HepG2 (cell line): ENCODE measurements around the gene ITGB6. TPM values are rescaled to one million over a fixed set of nuclear protein-coding genes. Genes with fewer than 3 reads are reported as not detected.

ENCODE experiments used
- ATAC-seq: fragments of 200-7000 bp; cut with Tn5 transposase; 3 replicates; pipeline ENCODE4 v1.9.1; 2020; ENCODE audit warnings: mild to moderate bottlenecking, moderate library complexity
- BruUV-seq: library from RNA; stranded (reverse); fragments of 400-500 nt; replicated peaks from 2 replicates; lab custom pipeline; 2021; lab: Mats Ljungman, UMichigan
- CTCF ChIA-PET: fragments of 300-600 bp; formaldehyde crosslinking; extraction: SDS; loops from one replicate; lab custom pipeline; 2021; ENCODE audit warnings: low total read pairs, inconsistent platforms, low intra/inter-chr PET ratio; lab: Yijun Ruan, JAX
- POLR2A ChIA-PET: fragments of 350-600 bp; sonication (Branson Sonifier 250); formaldehyde crosslinking; loops from one replicate; lab custom pipeline; 2020; ENCODE audit warnings: antibody characterized with exemption, inconsistent platforms; lab: Yijun Ruan, JAX
- DNase-seq: peaks from one replicate; pipeline ENCODE4 v3.0.0-alpha.2; 2015; ENCODE audit warnings: low spot score
- FAIRE-seq: peaks from 3 replicates; lab custom pipeline; 2011; peaks lifted over from hg19 to GRCh38; lab: Jason Lieb, UNC
- H2AFZ ChIP-seq: one replicate; pipeline ENCODE4 v1.6.1; 2011; ENCODE audit warnings: low read length, inconsistent platforms
- H3K27ac ChIP-seq: fragments of 300-600 bp; 3 replicates; pipeline ENCODE4 v1.8.0; 2011; ENCODE audit warnings: mixed run types, mild to moderate bottlenecking, mixed read lengths, low read length, inconsistent platforms; ENCODE audit not compliant: insufficient read depth; ENCODE audit errors: extremely low read length
- H3K27me3 ChIP-seq, 2 experiments: fragments of 200-600 bp in 1 of 2; 2 replicates in 1 of 2; 3 replicates in 1 of 2; pipeline versions ENCODE4 v1.6.0 to v1.8.0; 2011; ENCODE audit warnings: low read length in 2 of 2, mild to moderate bottlenecking in 2 of 2, moderate library complexity in 2 of 2, inconsistent platforms in 1 of 2; ENCODE audit not compliant: insufficient read depth in 2 of 2, control insufficient read depth in 1 of 2
- H3K36me3 ChIP-seq, 2 experiments: fragments of 200-600 bp in 1 of 2; replicated peaks in 1 of 2; 2 replicates in 1 of 2; 3 replicates in 1 of 2; pipeline versions ENCODE4 v1.5.1 to v1.8.0; 2011; ENCODE audit warnings: low read length in 2 of 2, inconsistent platforms in 1 of 2; ENCODE audit not compliant: insufficient read depth in 2 of 2, control insufficient read depth in 1 of 2
- H3K4me1 ChIP-seq: 2 replicates; pipeline ENCODE4 v1.5.1; 2012; ENCODE audit warnings: low read length, inconsistent platforms; ENCODE audit not compliant: insufficient read depth
- H3K4me2 ChIP-seq: 2 replicates; pipeline ENCODE4 v1.6.0; 2011; ENCODE audit warnings: low read depth, low read length, inconsistent platforms
- H3K4me3 ChIP-seq, 3 experiments: fragments of 200-600 bp in 1 of 3; sonication (generic), shearing (Covaris generic) in 1 of 3; replicated peaks in 1 of 3; 2 replicates each; pipeline ENCODE4 v1.5.1; 2011 to 2016; ENCODE audit warnings: low read length in 3 of 3, inconsistent platforms in 2 of 3, low read depth in 2 of 3, mild to moderate bottlenecking in 2 of 3, control low read depth in 1 of 3, mixed read lengths in 1 of 3; ENCODE audit not compliant: insufficient read depth in 1 of 3
- H3K79me2 ChIP-seq: one replicate; pipeline ENCODE4 v1.6.1; 2011; ENCODE audit warnings: low read length, inconsistent platforms; ENCODE audit not compliant: insufficient read depth
- H3K9ac ChIP-seq: 2 replicates; pipeline ENCODE4 v1.6.0; 2011; ENCODE audit warnings: mild to moderate bottlenecking, low read depth, low read length, inconsistent platforms; ENCODE audit not compliant: insufficient read depth
- H3K9me3 ChIP-seq: 2 replicates; pipeline ENCODE4 v1.5.1; 2012; ENCODE audit warnings: mild to moderate bottlenecking, low read length
- H4K20me1 ChIP-seq: 2 replicates; pipeline ENCODE4 v1.6.0; 2011; ENCODE audit warnings: inconsistent platforms, mild to moderate bottlenecking, low read length, moderate library complexity; ENCODE audit not compliant: insufficient read depth
- CCAR2 ChIP-seq: fragments of 200-400 bp; formaldehyde crosslinking; optimal IDR thresholded peaks from 2 replicates; pipeline ENCODE3; 2018; ENCODE audit warnings: low read depth, mild to moderate bottlenecking, low read length, moderate library complexity
- FOSL2 ChIP-seq: sonication (generic); formaldehyde crosslinking; IDR thresholded peaks from 2 replicates; pipeline ENCODE4 v1.4.0; 2020; ENCODE audit warnings: missing genetic modification reagents
- MLLT10 ChIP-seq: sonication (generic); formaldehyde crosslinking; IDR thresholded peaks from 2 replicates; pipeline ENCODE4 v1.4.0; 2020; ENCODE audit warnings: missing genetic modification reagents
- PAWR ChIP-seq: sonication (generic); formaldehyde crosslinking; IDR thresholded peaks from 2 replicates; pipeline ENCODE4 v1.4.0; 2020; ENCODE audit warnings: missing genetic modification reagents, mild to moderate bottlenecking, borderline replicate concordance
- RBAK ChIP-seq: sonication (generic); formaldehyde crosslinking; IDR thresholded peaks from 2 replicates; pipeline ENCODE4 v1.5.1; 2020; ENCODE audit warnings: mild to moderate bottlenecking, missing genetic modification reagents
- RFX5 ChIP-seq: IDR thresholded peaks from 2 replicates; pipeline ENCODE4 v1.6.1; 2011; ENCODE audit warnings: low read depth, low read length, improper control_type of control experiment
- ZNF230 ChIP-seq: sonication (generic); formaldehyde crosslinking; IDR thresholded peaks from 2 replicates; pipeline ENCODE4 v1.4.0; 2020; ENCODE audit warnings: mild to moderate bottlenecking, missing genetic modification reagents
- ZNF235 ChIP-seq: sonication (generic); formaldehyde crosslinking; IDR thresholded peaks from 2 replicates; pipeline ENCODE4 v1.8.1; 2023; ENCODE audit warnings: mild to moderate bottlenecking, missing genetic modification reagents, borderline replicate concordance
- ZNF34 ChIP-seq: sonication (generic); formaldehyde crosslinking; IDR thresholded peaks from 2 replicates; pipeline ENCODE4 v1.4.0; 2020; ENCODE audit warnings: mild to moderate bottlenecking, missing genetic modification reagents, borderline replicate concordance
- ZNF570 ChIP-seq: sonication (generic); formaldehyde crosslinking; IDR thresholded peaks from 2 replicates; pipeline ENCODE4 v1.4.0; 2020; ENCODE audit warnings: mild to moderate bottlenecking, missing genetic modification reagents, borderline replicate concordance
- ZSCAN22 ChIP-seq: sonication (generic); formaldehyde crosslinking; IDR thresholded peaks from 2 replicates; pipeline ENCODE4 v1.4.0; 2020; ENCODE audit warnings: mild to moderate bottlenecking, missing genetic modification reagents
- WGBS: methylation state at CpG from one replicate; pipeline ENCODE4 v1.1.6; 2017; ENCODE audit warnings: low lambda C conversion rate; 5-methylcytosine and 5-hydroxymethylcytosine counted together
- in situ Hi-C: cut with HindIII; loops from 2 replicates; pipeline ENCODE4 v1.10.0; 2017; ENCODE audit warnings: low pct_unique_long_range_greater_than_20kb; ENCODE audit not compliant: extremely low pct_ligation_motif_present
- intact Hi-C: fragments of 100-400 bp; cut with micrococcal nuclease; formaldehyde crosslinking; loops from one replicate; pipeline ENCODE4 v1.10.0; 2022; ENCODE audit not compliant: unreplicated experiment
- polyA plus RNA-seq, 8 experiments: library from polyadenylated mRNA; depleted of rRNA in 3 of 8; stranded (reverse) in 7 of 8; unstranded in 1 of 8; fragments of >200 nt; fragmentation: Illumina TruSeq in 4 of 8; extraction: Trizol in 4 of 8; gene quantifications; 2 replicates each; pipeline versions ENCODE4 v1.2.1 to v1.2.3, GENCODE V29; 2011 to 2016; ENCODE audit warnings: low read depth in 4 of 8, missing spikeins in 1 of 8, mixed read lengths in 1 of 8; ENCODE audit not compliant: insufficient read depth in 1 of 8
- total RNA-seq, 5 experiments: library from RNA; depleted of rRNA; stranded (reverse); fragments of >200 nt; fragmentation: Illumina TruSeq; extraction: Trizol; gene quantifications; 2 replicates each; pipeline ENCODE4 v1.2.3, GENCODE V29; 2016; ENCODE audit warnings: low read depth in 1 of 5
- TF ChIP-seq, protein P1 (sequence below): IDR thresholded peaks from 2 replicates; pipeline ENCODE4 v1.6.1; 2016
- TF ChIP-seq, protein P2 (sequence below): sonication (generic); formaldehyde crosslinking; conservative IDR thresholded peaks from 2 replicates; pipeline ENCODE4 v1.4.0; 2020; ENCODE audit warnings: missing genetic modification reagents
- TF ChIP-seq, protein P3 (sequence below): sonication (generic); formaldehyde crosslinking; IDR thresholded peaks from 2 replicates; pipeline ENCODE4 v1.8.1; 2022; ENCODE audit warnings: low read depth, mild to moderate bottlenecking, missing genetic modification reagents
- TF ChIP-seq, protein P4 (sequence below): sonication (generic); formaldehyde crosslinking; IDR thresholded peaks from 2 replicates; pipeline ENCODE4 v1.4.0; 2020; ENCODE audit warnings: missing genetic modification reagents, mild to moderate bottlenecking, borderline replicate concordance
- TF ChIP-seq, protein P5 (sequence below): sonication (generic); formaldehyde crosslinking; IDR thresholded peaks from 2 replicates; pipeline ENCODE4 v1.5.1; 2020; ENCODE audit warnings: mild to moderate bottlenecking, missing genetic modification reagents

Gene ITGB6
- total and polyA plus RNA-seq, 2 of the 13 experiments (the other 11 are each of a cell fraction or from before 2014, with no cell fraction given): not detected

DNA sequence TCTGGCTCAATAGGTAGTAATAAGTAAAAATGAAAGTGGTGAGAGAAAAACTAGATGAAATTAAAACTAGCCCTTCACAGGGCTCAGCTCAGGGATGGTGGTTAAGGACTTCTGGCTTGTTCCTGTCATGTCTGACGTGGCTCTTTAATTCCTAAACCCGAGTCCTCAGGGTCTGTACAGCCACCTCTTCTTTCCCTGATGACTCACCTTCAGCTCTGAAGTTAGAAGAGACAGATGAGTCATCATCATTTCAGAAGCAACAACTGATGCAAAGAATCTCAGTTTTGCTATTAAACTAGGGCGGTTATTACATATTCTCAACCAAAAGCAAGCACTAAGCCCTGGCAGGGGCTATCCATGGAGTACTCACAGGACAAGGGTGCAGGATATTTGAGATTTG, 24.0 kb upstream of the ITGB6 start:
- H3K9ac ChIP-seq: no peak overlapping the region
- no peak overlapping the region for H3K27ac ChIP-seq
- ATAC-seq (peak; percentile 7; the same call in 1 of the 3 replicates), DNase-seq (peak; percentile 69), FAIRE-seq (peak; percentile 26)
- BruUV-seq: no TSS peak
- no peaks in the 10 kb centered on the region for H3K27me3 ChIP-seq
- no peaks in the 10 kb centered on the region for H3K79me2 ChIP-seq
- H3K4me3 ChIP-seq: no peak overlapping the region
- H3K36me3 ChIP-seq: no peaks in the 10 kb centered on the region
- H3K4me1 ChIP-seq: peaks cover 52% of the 10 kb centered on the region
- no peak overlapping the region for H2AFZ ChIP-seq
- WGBS: 14% methylated on average over 3 of the region's 3 CpGs
- in situ Hi-C loops (no loop called here), intact Hi-C loops (no loop called here)
- ChIA-PET CTCF (no interaction called here), POLR2A (interaction anchor here (1.1 kb wide), 1 partner anchor 16 kb away, joined by 4 read pairs; no protein-coding TSS in a partner anchor)
- H3K9me3 ChIP-seq: no peaks in the 10 kb centered on the region
- H4K20me1 ChIP-seq: no peaks in the 10 kb centered on the region
- peak overlapping the region; percentile 30 for H3K4me2 ChIP-seq
- TF ChIP-seq ZNF230 (CRISPR knock-in tag) (no peak), ZSCAN22 (CRISPR knock-in tag) (no peak), ZNF570 (CRISPR knock-in tag) (no peak), RFX5 (peak; percentile 38; the same call in 1 of the 2 replicates), RBAK (CRISPR knock-in tag) (no peak), ZNF34 (CRISPR knock-in tag) (no peak), FOSL2 (CRISPR knock-in tag) (peak; percentile 96), CCAR2 (no peak), MLLT10 (CRISPR knock-in tag) (no peak), PAWR (CRISPR knock-in tag) (no peak), ZNF235 (CRISPR knock-in tag) (no peak)
- TF ChIP-seq, protein P1, sequence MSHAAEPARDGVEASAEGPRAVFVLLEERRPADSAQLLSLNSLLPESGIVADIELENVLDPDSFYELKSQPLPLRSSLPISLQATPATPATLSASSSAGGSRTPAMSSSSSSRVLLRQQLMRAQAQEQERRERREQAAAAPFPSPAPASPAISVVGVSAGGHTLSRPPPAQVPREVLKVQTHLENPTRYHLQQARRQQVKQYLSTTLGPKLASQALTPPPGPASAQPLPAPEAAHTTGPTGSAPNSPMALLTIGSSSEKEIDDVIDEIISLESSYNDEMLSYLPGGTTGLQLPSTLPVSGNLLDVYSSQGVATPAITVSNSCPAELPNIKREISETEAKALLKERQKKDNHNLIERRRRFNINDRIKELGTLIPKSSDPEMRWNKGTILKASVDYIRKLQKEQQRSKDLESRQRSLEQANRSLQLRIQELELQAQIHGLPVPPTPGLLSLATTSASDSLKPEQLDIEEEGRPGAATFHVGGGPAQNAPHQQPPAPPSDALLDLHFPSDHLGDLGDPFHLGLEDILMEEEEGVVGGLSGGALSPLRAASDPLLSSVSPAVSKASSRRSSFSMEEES (CRISPR knock-in tag): no peak
- TF ChIP-seq, protein P2, sequence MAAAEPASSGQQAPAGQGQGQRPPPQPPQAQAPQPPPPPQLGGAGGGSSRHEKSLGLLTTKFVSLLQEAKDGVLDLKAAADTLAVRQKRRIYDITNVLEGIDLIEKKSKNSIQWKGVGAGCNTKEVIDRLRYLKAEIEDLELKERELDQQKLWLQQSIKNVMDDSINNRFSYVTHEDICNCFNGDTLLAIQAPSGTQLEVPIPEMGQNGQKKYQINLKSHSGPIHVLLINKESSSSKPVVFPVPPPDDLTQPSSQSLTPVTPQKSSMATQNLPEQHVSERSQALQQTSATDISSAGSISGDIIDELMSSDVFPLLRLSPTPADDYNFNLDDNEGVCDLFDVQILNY (CRISPR knock-in tag): no peak
- TF ChIP-seq, protein P3, sequence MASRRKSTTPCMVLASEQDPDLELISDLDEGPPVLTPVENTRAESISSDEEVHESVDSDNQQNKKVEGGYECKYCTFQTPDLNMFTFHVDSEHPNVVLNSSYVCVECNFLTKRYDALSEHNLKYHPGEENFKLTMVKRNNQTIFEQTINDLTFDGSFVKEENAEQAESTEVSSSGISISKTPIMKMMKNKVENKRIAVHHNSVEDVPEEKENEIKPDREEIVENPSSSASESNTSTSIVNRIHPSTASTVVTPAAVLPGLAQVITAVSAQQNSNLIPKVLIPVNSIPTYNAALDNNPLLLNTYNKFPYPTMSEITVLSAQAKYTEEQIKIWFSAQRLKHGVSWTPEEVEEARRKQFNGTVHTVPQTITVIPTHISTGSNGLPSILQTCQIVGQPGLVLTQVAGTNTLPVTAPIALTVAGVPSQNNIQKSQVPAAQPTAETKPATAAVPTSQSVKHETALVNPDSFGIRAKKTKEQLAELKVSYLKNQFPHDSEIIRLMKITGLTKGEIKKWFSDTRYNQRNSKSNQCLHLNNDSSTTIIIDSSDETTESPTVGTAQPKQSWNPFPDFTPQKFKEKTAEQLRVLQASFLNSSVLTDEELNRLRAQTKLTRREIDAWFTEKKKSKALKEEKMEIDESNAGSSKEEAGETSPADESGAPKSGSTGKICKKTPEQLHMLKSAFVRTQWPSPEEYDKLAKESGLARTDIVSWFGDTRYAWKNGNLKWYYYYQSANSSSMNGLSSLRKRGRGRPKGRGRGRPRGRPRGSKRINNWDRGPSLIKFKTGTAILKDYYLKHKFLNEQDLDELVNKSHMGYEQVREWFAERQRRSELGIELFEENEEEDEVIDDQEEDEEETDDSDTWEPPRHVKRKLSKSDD (CRISPR knock-in tag): no peak
- TF ChIP-seq, protein P4, sequence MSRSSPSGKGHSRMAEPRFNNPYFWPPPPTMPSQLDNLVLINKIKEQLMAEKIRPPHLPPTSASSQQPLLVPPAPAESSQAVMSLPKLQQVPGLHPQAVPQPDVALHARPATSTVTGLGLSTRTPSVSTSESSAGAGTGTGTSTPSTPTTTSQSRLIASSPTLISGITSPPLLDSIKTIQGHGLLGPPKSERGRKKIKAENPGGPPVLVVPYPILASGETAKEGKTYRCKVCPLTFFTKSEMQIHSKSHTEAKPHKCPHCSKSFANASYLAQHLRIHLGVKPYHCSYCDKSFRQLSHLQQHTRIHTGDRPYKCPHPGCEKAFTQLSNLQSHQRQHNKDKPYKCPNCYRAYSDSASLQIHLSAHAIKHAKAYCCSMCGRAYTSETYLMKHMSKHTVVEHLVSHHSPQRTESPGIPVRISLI (CRISPR knock-in tag): no peak
- TF ChIP-seq, protein P5, sequence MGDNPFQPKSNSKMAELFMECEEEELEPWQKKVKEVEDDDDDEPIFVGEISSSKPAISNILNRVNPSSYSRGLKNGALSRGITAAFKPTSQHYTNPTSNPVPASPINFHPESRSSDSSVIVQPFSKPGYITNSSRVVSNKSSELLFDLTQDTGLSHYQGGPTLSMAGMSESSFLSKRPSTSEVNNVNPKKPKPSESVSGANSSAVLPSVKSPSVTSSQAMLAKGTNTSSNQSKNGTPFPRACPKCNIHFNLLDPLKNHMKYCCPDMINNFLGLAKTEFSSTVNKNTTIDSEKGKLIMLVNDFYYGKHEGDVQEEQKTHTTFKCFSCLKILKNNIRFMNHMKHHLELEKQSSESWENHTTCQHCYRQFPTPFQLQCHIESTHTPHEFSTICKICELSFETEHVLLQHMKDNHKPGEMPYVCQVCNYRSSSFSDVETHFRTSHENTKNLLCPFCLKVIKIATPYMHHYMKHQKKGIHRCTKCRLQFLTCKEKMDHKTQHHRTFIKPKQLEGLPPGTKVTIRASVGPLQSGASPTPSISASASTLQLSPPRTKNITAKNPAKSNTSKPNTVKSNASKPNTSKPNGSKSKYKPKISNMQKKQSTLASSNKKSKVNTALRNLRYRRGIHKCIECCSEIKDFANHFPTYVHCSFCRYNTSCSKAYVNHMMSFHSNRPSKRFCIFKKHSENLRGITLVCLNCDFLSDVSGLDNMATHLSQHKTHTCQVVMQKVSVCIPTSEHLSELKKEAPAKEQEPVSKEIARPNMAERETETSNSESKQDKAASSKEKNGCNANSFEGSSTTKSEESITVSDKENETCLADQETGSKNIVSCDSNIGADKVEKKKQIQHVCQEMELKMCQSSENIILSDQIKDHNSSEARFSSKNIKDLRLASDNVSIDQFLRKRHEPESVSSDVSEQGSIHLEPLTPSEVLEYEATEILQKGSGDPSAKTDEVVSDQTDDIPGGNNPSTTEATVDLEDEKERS (CRISPR knock-in tag): no peak
